Stimulated activated CD8-positive, alpha-beta memory T cell treated with anti-CD3 and anti-CD28 coated beads, Interleukin-7, amount 100 ng/mL, for 48 hours (primary cell): Measurements from ENCODE around the gene HNRNPCL2.
"Not testable (repeated sequence)": the region's sequence is repeated elsewhere in the genome, so short reads cannot be mapped to it uniquely, and the experiment has no call there.

ENCODE experiments used
- DNase-seq, 2 donors: peaks; one replicate each; pipeline ENCODE4 v3.0.0-alpha.2; 2020; ENCODE audit warnings: low read depth in 1 of 2; ENCODE audit errors: extremely low read depth in 1 of 2

The HNRNPCL2 gene

DNA sequence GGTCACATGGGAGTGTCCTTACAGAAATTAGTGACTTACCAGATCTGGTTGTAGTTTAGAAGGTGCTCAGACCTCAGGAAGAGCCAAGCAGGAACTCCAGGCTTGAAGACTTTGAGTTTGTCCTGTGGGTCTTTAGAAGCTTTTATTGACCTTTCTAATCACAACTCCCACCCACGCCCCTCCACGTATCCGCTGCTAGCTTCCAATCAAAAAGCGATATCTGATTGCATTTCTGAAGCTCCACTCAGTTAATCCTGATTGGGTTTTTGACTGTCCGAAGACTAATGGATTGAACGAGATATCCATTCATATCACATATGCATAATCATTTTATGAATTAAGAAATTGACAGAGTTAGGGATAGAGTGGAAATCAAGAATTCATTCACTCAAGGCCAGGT lies at the start of gene HNRNPCL2:
TSS of gene HNRNPCL2 (minus strand) at position 101 of the 400 bp plus-strand sequence. CDS start 454 bp downstream, outside the sequence.
- DNase-seq, result not testable (repeated sequence)

GRCh38 chr1:13165531-13165930 lies 48.9 kb upstream of the HNRNPCL2 start, which contains the start of gene HNRNPCL4:
HNRNPCL4 (minus strand) TSS chr1:13165631; CDS start chr1:13165467, 164 bp downstream.
- not testable (repeated sequence) for DNase-seq

GRCh38 chr1:13155909-13156308 lies 39.3 kb upstream of the HNRNPCL2 start, which contains the start of gene PRAMEF26:
PRAMEF26 (minus strand) TSS chr1:13156009; CDS start chr1:13153095, 2,914 bp downstream.
- DNase-seq, result not testable (repeated sequence)

DNA sequence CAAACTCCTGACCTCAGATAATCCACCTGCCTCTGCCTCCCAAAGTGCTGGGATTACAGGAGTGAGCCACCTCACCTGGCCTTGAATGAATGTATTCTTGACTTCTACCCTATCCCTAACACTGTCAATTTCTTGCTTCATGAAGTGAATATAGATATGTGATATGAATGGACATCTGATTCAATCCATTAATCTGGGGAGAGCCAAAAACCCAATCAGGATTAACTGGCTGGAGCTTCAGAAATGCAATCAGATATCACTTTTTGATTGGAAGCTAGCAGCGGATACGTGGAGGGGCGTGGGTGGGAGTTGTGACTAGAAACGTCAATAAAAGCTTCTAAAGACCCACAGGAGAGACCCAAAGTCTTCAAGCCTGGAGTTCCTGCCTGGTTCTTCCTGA lies 46.2 kb downstream of the HNRNPCL2 start, which contains the start of gene PRAMEF25:
TSS of gene PRAMEF25 (plus strand) at position 301 of the 400 bp plus-strand sequence. CDS start 2,920 bp downstream, outside the sequence.
- DNase-seq, result not testable (repeated sequence)
